Tibial nerve (tissue), 4 donors: ENCODE measurements around the gene MADD. TPM values are rescaled to one million over a fixed set of nuclear protein-coding genes. Genes with fewer than 3 reads are reported as not detected.

Source experiments
- DNase-seq, 2 donors: peaks; one replicate each; pipeline ENCODE4 v3.0.0-alpha.2; 2019; ENCODE audit warnings: low spot score in 2 of 2
- H3K27ac ChIP-seq, 4 donors: fragments of 200-600 bp; sonication (generic) in 3 of 4; one replicate each; pipeline ENCODE4 v1.5.1; 2017 to 2019; ENCODE audit warnings: mild to moderate bottlenecking in 1 of 4
- H3K27me3 ChIP-seq, 2 donors: fragments of 200-600 bp; sonication (generic) in 1 of 2; one replicate each; pipeline versions ENCODE4 v1.5.1 to v1.6.0; 2017 to 2019
- H3K36me3 ChIP-seq, 3 donors: fragments of 200-600 bp; sonication (generic); one replicate each; pipeline ENCODE4 v1.5.1; 2018 to 2019
- H3K4me1 ChIP-seq, 4 donors: fragments of 200-600 bp; sonication (generic) in 3 of 4; one replicate each; pipeline ENCODE4 v1.5.1; 2017 to 2019
- H3K4me3 ChIP-seq, 4 donors: fragments of 200-600 bp; sonication (generic) in 3 of 4; one replicate each; pipeline ENCODE4 v1.5.1; 2017 to 2019; ENCODE audit warnings: mild to moderate bottlenecking in 1 of 4, moderate library complexity in 1 of 4
- H3K9me3 ChIP-seq, 4 donors: fragments of 200-600 bp; sonication (generic) in 3 of 4; one replicate each; pipeline ENCODE4 v1.5.1; 2017 to 2019
- EP300 ChIP-seq, 2 donors: sonication (generic); formaldehyde crosslinking; IDR thresholded peaks; one replicate each; pipeline ENCODE4 v1.6.1; 2017; ENCODE audit warnings: antibody characterized with exemption in 2 of 2, mild to moderate bottlenecking in 1 of 2
- POLR2A ChIP-seq, 2 donors: fragments of 450-650 bp; IDR thresholded peaks; one replicate each; pipeline ENCODE4 v1.6.1; 2017; ENCODE audit warnings: antibody characterized with exemption in 2 of 2, mild to moderate bottlenecking in 2 of 2, moderate library complexity in 2 of 2
- WGBS, 2 donors: methylation state at CpG; one replicate each; pipeline ENCODE4 v1.1.5; 2018; 5-methylcytosine and 5-hydroxymethylcytosine counted together
- total RNA-seq, 4 donors: library from RNA; depleted of rRNA; stranded (reverse); fragments of >200 nt; gene quantifications; one replicate each; pipeline ENCODE4 v1.1.0, GENCODE V29; 2016
- TF ChIP-seq, protein P1 (sequence below), 5 experiments: fragments of 200-600 bp in 3 of 5; fragments of 450-650 bp in 2 of 5; sonication (generic) in 3 of 5; IDR thresholded peaks; one replicate each; pipeline ENCODE4 v1.5.1; 2016 to 2019; ENCODE audit warnings: antibody characterized with exemption in 5 of 5, mild to moderate bottlenecking in 3 of 5, moderate library complexity in 2 of 5

The MADD gene
- total RNA-seq, 4 donors from 2014 or later: 41.9 to 68.0 (median 52.2) TPM

DNA sequence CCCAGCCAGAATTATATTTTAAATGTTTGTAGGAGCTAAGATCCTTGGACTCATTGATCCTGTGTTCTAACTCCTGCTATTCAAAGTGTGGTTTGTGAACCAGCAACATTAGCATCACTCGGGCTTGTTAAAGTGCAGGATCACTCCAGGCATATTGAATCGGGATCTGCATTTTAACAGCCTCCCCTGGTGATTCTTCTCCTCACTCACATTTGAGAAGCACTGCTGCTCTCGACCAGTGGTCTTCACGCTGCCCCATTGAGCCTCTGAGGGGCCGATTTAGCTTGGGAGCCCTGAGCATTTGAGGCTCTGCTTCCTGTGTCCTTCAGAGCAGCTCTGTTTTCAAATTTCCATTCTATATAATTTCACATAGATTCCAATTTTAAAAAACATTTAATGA lies 10.9 kb downstream of the MADD start:
- Histone ChIP-seq H3K4me3 (no peak overlapping the region), H3K27ac (no peak overlapping the region), H3K9me3 (no peaks in the 10 kb centered on the region), H3K36me3 (peaks cover 11 to 100% (median 61%) of the 10 kb centered on the region in 3 donors), H3K27me3 (no peaks in the 10 kb centered on the region), H3K4me1 (no peaks in the 10 kb centered on the region)
- whole genome bisulfite sequencing, 2 donors: 55 to 62% methylated on average over 5 of the region's 5 CpGs
- no peak for DNase-seq
- TF ChIP-seq POLR2A (IDR thresholded peaks at IDR 0.05): no peak
- TF ChIP-seq EP300 (IDR thresholded peaks at IDR 0.05): no peak
- TF ChIP-seq, protein P1, sequence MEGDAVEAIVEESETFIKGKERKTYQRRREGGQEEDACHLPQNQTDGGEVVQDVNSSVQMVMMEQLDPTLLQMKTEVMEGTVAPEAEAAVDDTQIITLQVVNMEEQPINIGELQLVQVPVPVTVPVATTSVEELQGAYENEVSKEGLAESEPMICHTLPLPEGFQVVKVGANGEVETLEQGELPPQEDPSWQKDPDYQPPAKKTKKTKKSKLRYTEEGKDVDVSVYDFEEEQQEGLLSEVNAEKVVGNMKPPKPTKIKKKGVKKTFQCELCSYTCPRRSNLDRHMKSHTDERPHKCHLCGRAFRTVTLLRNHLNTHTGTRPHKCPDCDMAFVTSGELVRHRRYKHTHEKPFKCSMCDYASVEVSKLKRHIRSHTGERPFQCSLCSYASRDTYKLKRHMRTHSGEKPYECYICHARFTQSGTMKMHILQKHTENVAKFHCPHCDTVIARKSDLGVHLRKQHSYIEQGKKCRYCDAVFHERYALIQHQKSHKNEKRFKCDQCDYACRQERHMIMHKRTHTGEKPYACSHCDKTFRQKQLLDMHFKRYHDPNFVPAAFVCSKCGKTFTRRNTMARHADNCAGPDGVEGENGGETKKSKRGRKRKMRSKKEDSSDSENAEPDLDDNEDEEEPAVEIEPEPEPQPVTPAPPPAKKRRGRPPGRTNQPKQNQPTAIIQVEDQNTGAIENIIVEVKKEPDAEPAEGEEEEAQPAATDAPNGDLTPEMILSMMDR (IDR thresholded peaks at IDR 0.05): no peak

DNA sequence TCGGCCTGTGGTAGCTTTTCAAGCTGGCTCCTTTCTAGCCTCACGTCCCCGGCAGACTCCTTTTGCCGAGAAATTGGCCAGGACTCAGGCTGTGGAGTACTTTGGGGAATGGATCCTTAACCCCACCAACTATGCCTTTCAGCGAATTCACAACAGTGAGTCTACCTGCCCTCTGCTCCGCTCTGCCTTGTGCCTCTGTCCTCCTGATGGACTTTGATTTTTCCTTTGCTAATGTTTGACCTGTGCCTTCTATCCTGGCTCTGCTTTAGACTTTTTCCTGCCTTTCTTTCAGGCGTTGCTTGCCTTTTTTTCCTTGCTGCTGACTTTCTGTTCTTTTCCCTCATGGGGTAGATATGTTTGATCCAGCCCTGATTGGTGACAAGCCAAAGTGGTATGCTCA lies 12.5 kb downstream of the MADD start:
- TF ChIP-seq EP300 (IDR thresholded peaks at IDR 0.05) (no peak), POLR2A (IDR thresholded peaks at IDR 0.05) (no peak)
- TF ChIP-seq, protein P1 (IDR thresholded peaks at IDR 0.05): no peak
- Histone ChIP-seq H3K27ac (no peak overlapping the region), H3K4me3 (no peak overlapping the region), H3K9me3 (no peaks in the 10 kb centered on the region), H3K4me1 (no peaks in the 10 kb centered on the region), H3K27me3 (no peaks in the 10 kb centered on the region), H3K36me3 (peaks cover 13 to 100% (median 51%) of the 10 kb centered on the region in 3 donors)
- DNase-seq: no peak
- WGBS, 2 donors: 94% methylated on average over 7 of the region's 7 CpGs

DNA sequence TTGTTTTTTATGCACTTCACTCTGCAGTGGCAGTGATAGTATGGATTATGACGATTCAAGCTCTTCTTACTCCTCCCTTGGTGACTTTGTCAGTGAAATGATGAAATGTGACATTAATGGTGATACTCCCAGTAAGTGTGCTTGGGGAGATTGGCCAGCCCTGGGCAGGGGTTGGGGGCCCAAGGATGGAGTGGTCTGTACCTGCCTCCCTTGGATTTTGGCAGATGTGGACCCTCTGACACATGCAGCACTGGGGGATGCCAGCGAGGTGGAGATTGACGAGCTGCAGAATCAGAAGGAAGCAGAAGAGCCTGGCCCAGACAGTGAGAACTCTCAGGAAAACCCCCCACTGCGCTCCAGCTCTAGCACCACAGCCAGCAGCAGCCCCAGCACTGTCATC lies 14.2 kb downstream of the MADD start:
- DNase-seq: no peak
- Histone ChIP-seq H3K9me3 (no peaks in the 10 kb centered on the region), H3K27me3 (no peaks in the 10 kb centered on the region), H3K4me3 (no peak overlapping the region), H3K36me3 (peaks cover 13 to 99% (median 57%) of the 10 kb centered on the region in 3 donors), H3K4me1 (no peaks in the 10 kb centered on the region), H3K27ac (no peak overlapping the region)
- TF ChIP-seq EP300 (IDR thresholded peaks at IDR 0.05) (no peak), POLR2A (IDR thresholded peaks at IDR 0.05) (no peak)
- TF ChIP-seq, protein P1 (IDR thresholded peaks at IDR 0.05): no peak
- WGBS, 2 donors: 90 to 99% methylated on average over 3 to 4 of the region's 4 CpGs

DNA sequence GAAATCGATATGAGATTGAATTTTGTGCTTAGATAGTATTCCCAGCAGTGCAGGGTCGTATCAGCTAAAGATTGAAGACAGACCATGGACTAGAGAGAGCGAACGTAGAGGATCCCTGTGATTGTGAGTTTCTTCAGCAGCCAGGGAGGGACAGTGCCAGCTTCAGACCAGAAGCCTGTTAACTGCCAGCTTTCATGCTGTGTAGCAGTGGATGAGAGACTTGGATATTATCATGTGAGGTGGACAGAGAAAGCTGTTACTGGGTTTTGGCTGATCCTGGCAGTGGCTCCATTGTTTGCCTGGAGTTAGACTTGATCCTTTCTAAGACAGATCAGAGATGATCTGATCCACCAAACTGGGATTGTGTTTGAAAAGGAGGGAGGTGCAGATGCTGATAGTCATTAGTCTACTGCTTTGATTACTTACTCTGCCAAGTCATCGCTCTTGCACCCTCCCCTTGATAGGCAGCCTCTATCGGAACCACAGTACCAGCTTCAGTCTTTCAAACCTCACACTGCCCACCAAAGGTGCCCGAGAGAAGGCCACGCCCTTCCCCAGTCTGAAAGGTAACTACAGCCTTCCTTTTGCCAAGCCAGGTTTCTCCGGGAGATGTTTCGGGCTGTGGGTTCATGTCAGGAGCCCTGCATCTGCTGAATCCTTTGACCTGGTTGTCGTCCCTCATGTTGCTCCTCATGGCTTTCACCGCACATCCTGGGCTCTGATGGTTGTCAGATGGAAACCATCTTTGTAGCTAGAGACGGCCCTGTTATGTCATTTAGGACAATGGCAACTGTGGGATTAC lies 16.2 kb downstream of the MADD start:
- H3K36me3 ChIP-seq: peaks cover 17 to 99% (median 52%) of the 10 kb centered on the region in 3 donors
- H3K4me3 ChIP-seq: no peak overlapping the region
- TF ChIP-seq POLR2A (IDR thresholded peaks at IDR 0.05) (no peak), EP300 (IDR thresholded peaks at IDR 0.05) (no peak)
- TF ChIP-seq, protein P1 (IDR thresholded peaks at IDR 0.05): no peak
- H3K9me3 ChIP-seq: no peaks in the 10 kb centered on the region
- H3K27ac ChIP-seq: no peak overlapping the region
- DNase-seq: no peak
- no peaks in the 10 kb centered on the region for H3K27me3 ChIP-seq
- no peaks in the 10 kb centered on the region for H3K4me1 ChIP-seq
- 91 to 95% methylated on average over 13 of the region's 13 CpGs for WGBS, 2 donors

DNA sequence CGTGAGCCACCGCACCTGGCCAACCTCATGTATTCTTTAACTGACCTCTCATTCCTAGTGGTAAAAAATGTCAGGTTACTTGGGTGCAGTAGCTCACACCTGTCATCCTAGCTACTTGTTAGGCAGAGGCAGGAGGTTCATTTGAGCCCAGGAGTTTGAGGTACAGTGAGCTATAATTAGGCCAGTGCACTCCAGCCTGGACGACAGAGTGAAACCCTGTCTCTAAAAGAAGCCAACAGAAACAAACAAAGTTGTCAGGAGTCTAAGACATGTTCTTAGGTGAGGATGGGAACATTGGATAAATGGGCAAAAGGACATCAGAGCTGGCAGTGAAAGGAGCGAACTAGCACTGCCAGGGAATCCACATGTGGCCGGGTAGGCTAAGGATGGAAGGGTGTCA lies 18.1 kb downstream of the MADD start:
- Histone ChIP-seq H3K4me1 (no peaks in the 10 kb centered on the region), H3K9me3 (no peaks in the 10 kb centered on the region), H3K36me3 (peaks cover 12 to 99% (median 43%) of the 10 kb centered on the region in 3 donors), H3K27ac (no peak overlapping the region), H3K4me3 (no peak overlapping the region), H3K27me3 (no peaks in the 10 kb centered on the region)
- WGBS, 2 donors: 86 to 91% methylated on average over 5 of the region's 5 CpGs
- DNase-seq: no peak
- TF ChIP-seq POLR2A (IDR thresholded peaks at IDR 0.05) (no peak), EP300 (IDR thresholded peaks at IDR 0.05) (no peak)
- TF ChIP-seq, protein P1 (IDR thresholded peaks at IDR 0.05): no peak
